DOHH2 (cell line): ENCODE results near the gene PTPRN2.
"Not testable (repeated sequence)": the region's sequence is repeated elsewhere in the genome, so short reads cannot be mapped to it uniquely, and the experiment has no call there.

Experiments used
- CTCF ChIP-seq: fragments of 200-600 bp; sonication (generic); IDR thresholded peaks from one replicate; pipeline ENCODE4 v1.5.1; 2014; ENCODE audit warnings: antibody characterized with exemption, mild to moderate bottlenecking, low read depth, low read length; ENCODE audit not compliant: poor library complexity, severe bottlenecking
- EZH2phosphoT487 ChIP-seq: fragments of 200-600 bp; sonication (generic); IDR thresholded peaks from 2 replicates; pipeline ENCODE4 v1.6.1; 2017; ENCODE audit warnings: borderline replicate concordance, mild to moderate bottlenecking, antibody characterized with exemption, low read length, moderate library complexity, mixed read lengths

GRCh38 chr7:157489870-157490269 lies 1097.8 kb downstream of the PTPRN2 start:
- not testable (repeated sequence) for TF ChIP-seq CTCF, EZH2phosphoT487
